HG03354 (cell line): ENCODE measurements around the gene STIL.
"Not testable (repeated sequence)": the region's sequence is repeated elsewhere in the genome, so short reads cannot be mapped to it uniquely, and the experiment has no call there.

Source experiments
- ATAC-seq: cut with Tn5 transposase; IDR thresholded peaks from one replicate; pipeline ENCODE4 v1.9.1; 2021; ENCODE audit warnings: mild to moderate bottlenecking; ENCODE audit not compliant: unreplicated experiment, poor library complexity, severe bottlenecking

Gene STIL

DNA sequence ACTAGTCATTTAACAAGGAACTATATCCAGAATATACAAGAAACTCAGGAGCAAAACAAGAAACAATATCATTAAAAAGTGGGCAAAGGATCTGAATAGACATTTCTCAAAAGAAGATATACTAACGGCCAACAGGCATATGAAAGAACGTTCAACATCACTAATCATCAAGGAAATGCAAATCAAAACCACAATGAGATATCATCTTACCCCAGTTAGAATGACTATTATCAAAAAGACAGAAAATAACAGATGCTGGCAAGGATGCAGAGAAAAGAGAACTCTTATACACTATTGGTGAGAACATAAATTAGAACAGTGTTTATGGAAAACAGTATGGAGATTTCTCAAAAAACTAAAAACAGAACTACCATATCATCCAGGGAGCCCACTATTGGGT is 110.4 kb downstream of the STIL start:
- ATAC-seq, result not testable (repeated sequence)

DNA sequence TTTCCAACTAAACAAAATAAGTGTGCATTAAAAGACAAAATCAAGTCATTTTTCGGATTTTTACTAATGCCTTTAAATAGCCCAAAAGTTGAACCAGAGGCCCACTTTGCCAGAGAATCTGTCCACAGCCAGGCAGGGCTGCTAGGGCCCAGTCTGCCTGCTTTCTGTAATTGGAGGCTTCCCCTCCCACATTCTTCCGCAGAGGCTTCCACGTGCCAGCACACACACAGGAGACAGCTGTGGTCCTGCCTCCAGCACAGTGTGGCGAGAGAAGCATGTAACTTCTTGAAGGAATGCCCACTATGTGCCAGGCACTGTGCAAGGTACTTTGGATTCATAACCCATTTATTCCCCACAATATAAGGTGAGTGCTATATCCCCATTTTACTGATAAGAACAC is 112.8 kb downstream of the STIL start:
- ATAC-seq, result no peak
